Measurements from ENCODE around the gene TEK. TPM values are rescaled to one million over a fixed set of nuclear protein-coding genes. Genes with fewer than 3 reads are reported as not detected.

TEK gene
- total and polyA plus RNA-seq, 2 experiments from 2014 or later: 5.0 to 10.2 TPM

DNA sequence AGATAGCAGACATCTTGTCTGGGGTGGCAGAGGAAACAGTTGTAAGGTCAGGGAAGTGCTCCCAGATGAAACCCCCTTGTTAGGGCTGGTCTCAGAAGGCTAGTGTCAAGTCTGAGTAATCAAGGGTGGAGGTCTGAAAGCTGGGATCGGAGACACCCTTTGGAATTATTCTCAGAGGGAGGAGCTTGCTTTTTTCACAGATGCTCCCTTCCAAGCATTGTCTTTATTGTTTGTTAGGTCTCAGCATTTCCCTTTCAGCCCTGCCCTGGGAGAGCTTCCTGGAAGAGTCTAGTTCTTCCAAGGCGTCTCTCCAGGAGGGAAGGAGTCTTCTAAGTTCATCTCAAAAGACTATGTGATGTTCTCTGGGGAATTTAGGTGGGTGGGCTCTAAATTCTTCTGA is 3.2 kb downstream of the TEK start:
- H4K20me1 ChIP-seq (ENCODE audit: insufficient read depth): no peaks in the 10 kb centered on the region
- no peak for DNase-seq
- H3K36me3 ChIP-seq (ENCODE audit: low read depth): no peaks in the 10 kb centered on the region
- in situ Hi-C loops (cut with MboI): no loop called here
- H3K27me3 ChIP-seq (replicated peaks; ENCODE audit: insufficient read depth): no peaks in the 10 kb centered on the region
- H3K9me2 ChIP-seq (ENCODE audit: insufficient read depth): no peaks in the 10 kb centered on the region
- peaks cover 34% of the 10 kb centered on the region for H3K4me1 ChIP-seq (ENCODE audit: insufficient read depth)
- WGBS, 2 experiments (ENCODE audit: low coverage in 1 of 2, low lambda C conversion rate in 2 of 2, missing lambda C conversion rate in 2 of 2): 72 to 83% methylated on average over 2 of the region's 2 CpGs
- no peaks in the 10 kb centered on the region for H3K9me3 ChIP-seq (ENCODE audit: low read depth)
- 0 out of 2 replicates have a peak overlapping the region, but pooled peaks have one; percentile 16 for H3K27ac ChIP-seq
- H2AFZ ChIP-seq: no peak overlapping the region
- TF ChIP-seq EZH2phosphoT487 (IDR thresholded peaks at IDR 0.05; ENCODE audit: insufficient read depth, low read depth): no peak
- no peak for TF ChIP-seq EZH2 (IDR thresholded peaks at IDR 0.05; ENCODE audit: insufficient read depth, poor library complexity, severe bottlenecking)
- H3K79me2 ChIP-seq (ENCODE audit: insufficient read depth): peaks cover 17% of the 10 kb centered on the region
- peaks cover 18% of the 10 kb centered on the region for H3F3A ChIP-seq (ENCODE audit: insufficient read depth)
- H3K4me2 ChIP-seq (ENCODE audit: unreplicated experiment): no peak overlapping the region
- no peak overlapping the region for H3K4me3 ChIP-seq
- no peak overlapping the region for H3K9ac ChIP-seq

- peak overlapping the region; percentile 13 for H3K4me2 ChIP-seq (ENCODE audit: unreplicated experiment)
- H3K4me3 ChIP-seq: no peak overlapping the region
- 33% methylated on average over 10 of the region's 10 CpGs for WGBS, 2 experiments (ENCODE audit: low coverage in 1 of 2, low lambda C conversion rate in 2 of 2, missing lambda C conversion rate in 2 of 2)
- H3F3A ChIP-seq (ENCODE audit: insufficient read depth): peaks cover 15% of the 10 kb centered on the region
- in situ Hi-C loops (cut with MboI): no loop called here
- peak overlapping the region; percentile 55 for H3K27ac ChIP-seq
- H3K9me2 ChIP-seq (ENCODE audit: insufficient read depth): no peaks in the 10 kb centered on the region
- H3K9ac ChIP-seq: no peak overlapping the region
- no peaks in the 10 kb centered on the region for H3K27me3 ChIP-seq (replicated peaks; ENCODE audit: insufficient read depth)
- no peaks in the 10 kb centered on the region for H3K36me3 ChIP-seq (ENCODE audit: low read depth)
- DNase-seq: peak; percentile 79
- no peaks in the 10 kb centered on the region for H3K9me3 ChIP-seq (ENCODE audit: low read depth)
- peaks cover 24% of the 10 kb centered on the region for H3K4me1 ChIP-seq (ENCODE audit: insufficient read depth)
- H3K79me2 ChIP-seq (ENCODE audit: insufficient read depth): no peaks in the 10 kb centered on the region
- TF ChIP-seq EZH2phosphoT487 (IDR thresholded peaks at IDR 0.05; ENCODE audit: insufficient read depth, low read depth) (no peak), EZH2 (IDR thresholded peaks at IDR 0.05; ENCODE audit: insufficient read depth, poor library complexity, severe bottlenecking) (no peak)
- H4K20me1 ChIP-seq (ENCODE audit: insufficient read depth): no peaks in the 10 kb centered on the region
- 0 out of 2 replicates have a peak overlapping the region, but pooled peaks have one; percentile 39 for H2AFZ ChIP-seq
Measured at GRCh38 chr9:27117489-27118135, 8.6 kb downstream of the TEK start.

- in situ Hi-C loops (cut with MboI): no loop called here
- Histone ChIP-seq H3K9me3 (ENCODE audit: low read depth) (no peaks in the 10 kb centered on the region), H4K20me1 (ENCODE audit: insufficient read depth) (no peaks in the 10 kb centered on the region), H3K9ac (0 out of 2 replicates have a peak overlapping the region, but pooled peaks have one; percentile 22), H3K27ac (peak overlapping the region; percentile 55), H3K4me1 (ENCODE audit: insufficient read depth) (peaks cover 24% of the 10 kb centered on the region), H3F3A (ENCODE audit: insufficient read depth) (peaks cover 17% of the 10 kb centered on the region), H3K4me2 (ENCODE audit: unreplicated experiment) (peak overlapping the region; percentile 52), H3K36me3 (ENCODE audit: low read depth) (no peaks in the 10 kb centered on the region), H3K9me2 (ENCODE audit: insufficient read depth) (no peaks in the 10 kb centered on the region), H3K4me3 (0 out of 2 replicates have a peak overlapping the region, but pooled peaks have one; percentile 27), H3K79me2 (ENCODE audit: insufficient read depth) (no peaks in the 10 kb centered on the region), H3K27me3 (replicated peaks; ENCODE audit: insufficient read depth) (no peaks in the 10 kb centered on the region), H2AFZ (peak overlapping the region; percentile 70)
- WGBS, 2 experiments (ENCODE audit: low coverage in 1 of 2, low lambda C conversion rate in 2 of 2, missing lambda C conversion rate in 2 of 2): 53 to 61% methylated on average over 6 of the region's 6 CpGs
- TF ChIP-seq EZH2 (IDR thresholded peaks at IDR 0.05; ENCODE audit: insufficient read depth, poor library complexity, severe bottlenecking): no peak
- no peak for TF ChIP-seq EZH2phosphoT487 (IDR thresholded peaks at IDR 0.05; ENCODE audit: insufficient read depth, low read depth)
- peak; percentile 73 for DNase-seq
Measured at GRCh38 chr9:27118916-27119315, 9.9 kb downstream of the TEK start.

DNA sequence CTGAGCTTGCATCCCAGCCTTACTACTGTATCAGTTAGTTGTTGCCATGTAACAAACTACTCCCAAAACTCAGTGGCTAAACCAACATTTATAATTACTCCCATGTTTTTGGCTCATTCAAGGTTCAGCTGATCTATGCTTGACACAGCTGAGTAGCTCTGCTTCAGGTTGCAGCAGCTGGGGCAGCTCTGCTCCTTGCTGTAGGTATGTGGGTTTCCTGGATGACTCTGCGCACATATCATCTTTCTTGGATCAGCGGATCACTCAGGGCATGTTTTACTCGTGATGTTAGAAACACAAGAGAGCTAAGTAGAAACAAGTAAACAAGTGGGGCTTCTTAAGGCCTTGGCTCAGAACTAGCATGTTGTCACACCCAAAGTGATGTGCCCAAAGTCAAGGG is 15.1 kb downstream of the TEK start:
- no peaks in the 10 kb centered on the region for H3K36me3 ChIP-seq (ENCODE audit: low read depth)
- peak; percentile 12 for DNase-seq
- no peaks in the 10 kb centered on the region for H3K9me3 ChIP-seq (ENCODE audit: low read depth)
- H3K27me3 ChIP-seq (replicated peaks; ENCODE audit: insufficient read depth): no peaks in the 10 kb centered on the region
- in situ Hi-C loops (cut with MboI): no loop called here
- H3K4me2 ChIP-seq (ENCODE audit: unreplicated experiment): no peak overlapping the region
- TF ChIP-seq EZH2 (IDR thresholded peaks at IDR 0.05; ENCODE audit: insufficient read depth, poor library complexity, severe bottlenecking) (no peak), EZH2phosphoT487 (IDR thresholded peaks at IDR 0.05; ENCODE audit: insufficient read depth, low read depth) (no peak)
- no peak overlapping the region for H3K27ac ChIP-seq
- H3K79me2 ChIP-seq (ENCODE audit: insufficient read depth): no peaks in the 10 kb centered on the region; the same call in 1 of the 2 replicates
- H4K20me1 ChIP-seq (ENCODE audit: insufficient read depth): no peaks in the 10 kb centered on the region
- no peaks in the 10 kb centered on the region for H3K9me2 ChIP-seq (ENCODE audit: insufficient read depth)
- H3K4me1 ChIP-seq (ENCODE audit: insufficient read depth): peaks cover 21% of the 10 kb centered on the region
- no peak overlapping the region for H2AFZ ChIP-seq
- 66 to 75% methylated on average over 3 of the region's 3 CpGs for WGBS, 2 experiments (ENCODE audit: low coverage in 1 of 2, low lambda C conversion rate in 2 of 2, missing lambda C conversion rate in 2 of 2)
- H3F3A ChIP-seq (ENCODE audit: insufficient read depth): peaks cover 30% of the 10 kb centered on the region
- H3K9ac ChIP-seq: no peak overlapping the region
- H3K4me3 ChIP-seq: no peak overlapping the region

All from GM23248 (cell line).